ENCODE measurements around the gene OPN5.

Gene OPN5

DNA sequence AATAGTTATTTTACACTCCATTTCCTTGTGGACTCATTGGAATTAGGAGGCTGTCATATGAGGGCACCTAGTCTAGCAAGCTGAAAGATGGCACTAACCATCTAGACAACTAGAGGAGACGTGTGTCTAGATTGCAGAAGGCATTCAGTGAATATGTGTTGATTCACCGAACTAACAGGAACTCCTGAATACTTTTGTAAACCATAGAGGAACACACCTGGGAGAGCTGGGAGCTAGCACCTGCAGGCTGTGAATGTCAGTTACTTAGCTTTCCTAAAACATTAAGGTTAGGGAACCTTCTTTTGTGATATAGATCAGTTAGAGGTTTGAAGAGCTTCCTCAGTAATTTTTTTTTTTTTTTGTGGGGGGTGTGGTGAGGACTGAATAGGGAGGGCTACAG, 7.7 kb downstream of the OPN5 start:
- no peak for DNase-seq

DNA sequence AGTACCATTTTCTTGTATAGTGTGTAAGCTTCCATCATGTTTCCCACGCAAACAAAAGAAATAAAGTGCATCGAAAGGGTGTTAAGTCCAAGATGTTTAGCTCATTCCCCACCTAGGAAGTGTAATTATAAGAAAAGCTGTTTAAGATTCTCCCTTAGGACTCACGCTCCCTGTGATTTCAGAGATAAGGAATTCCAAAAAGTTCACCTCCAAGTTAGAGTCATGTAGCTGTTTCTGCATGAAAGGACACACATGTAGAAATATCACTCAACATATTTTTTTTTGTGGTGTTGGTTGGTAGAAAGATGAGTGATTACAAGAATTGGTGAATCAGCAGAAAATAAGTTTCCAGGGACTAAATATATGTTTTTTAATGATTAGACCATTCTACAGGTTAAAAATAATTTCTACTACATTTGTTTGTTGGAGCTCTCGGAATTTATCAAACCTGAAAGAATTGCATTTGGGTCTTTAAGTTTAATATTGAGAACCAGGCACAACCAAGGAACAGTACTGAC, 10.4 kb downstream of the OPN5 start:
- no peak for DNase-seq

GRCh38 chr6:47794577-47795135, 12.8 kb downstream of the OPN5 start:
- no peak for DNase-seq

- no peak for DNase-seq
Measured at GRCh38 chr6:47801984-47802383, 20.2 kb downstream of the OPN5 start.

- no peak for DNase-seq
Measured at GRCh38 chr6:47804821-47805220, 23.0 kb downstream of the OPN5 start.

DNA sequence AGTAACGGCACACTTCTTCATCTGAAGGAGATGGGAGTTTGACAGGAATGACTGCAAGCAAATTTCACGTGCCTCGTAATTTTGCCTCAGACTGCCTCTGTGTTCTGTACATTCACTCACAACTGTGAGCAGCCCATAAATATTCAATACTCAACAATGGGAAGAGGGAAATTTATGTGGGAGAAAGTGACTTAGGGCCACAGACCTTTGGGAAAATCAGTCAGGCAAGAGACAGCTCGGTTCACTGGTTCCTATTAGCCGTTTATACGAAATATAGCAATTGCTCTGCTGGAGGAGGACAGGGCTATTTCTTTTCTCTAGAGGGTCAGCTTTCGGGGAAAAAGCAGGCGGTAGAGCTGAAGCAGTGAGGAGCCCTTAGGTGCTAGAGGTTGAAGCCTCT, 28.0 kb downstream of the OPN5 start:
- DNase-seq, result no peak

GRCh38 chr6:47810885-47811284, 29.1 kb downstream of the OPN5 start:
- DNase-seq, result no peak

DNA sequence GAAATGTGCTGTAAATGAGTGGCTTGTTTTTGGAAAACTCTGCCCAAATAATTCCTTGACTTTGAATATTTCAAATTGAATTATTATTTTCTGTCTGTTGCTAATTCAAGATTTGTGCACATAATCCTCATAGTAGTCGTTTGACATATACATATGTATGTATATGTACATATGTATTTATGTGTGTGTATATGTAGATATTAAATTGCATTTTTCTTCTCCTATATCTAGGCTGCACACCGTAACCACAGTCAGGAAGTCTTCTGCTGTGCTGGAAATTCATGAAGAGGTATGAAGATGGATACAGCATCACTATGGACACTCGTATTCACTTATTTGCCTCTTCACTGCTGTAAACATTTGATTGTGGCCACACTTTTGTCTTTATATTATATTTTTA, 29.6 kb downstream of the OPN5 start:
- DNase-seq, result no peak

- DNase-seq, result no peak
Measured at GRCh38 chr6:47817749-47818148, 35.9 kb downstream of the OPN5 start.

DNA sequence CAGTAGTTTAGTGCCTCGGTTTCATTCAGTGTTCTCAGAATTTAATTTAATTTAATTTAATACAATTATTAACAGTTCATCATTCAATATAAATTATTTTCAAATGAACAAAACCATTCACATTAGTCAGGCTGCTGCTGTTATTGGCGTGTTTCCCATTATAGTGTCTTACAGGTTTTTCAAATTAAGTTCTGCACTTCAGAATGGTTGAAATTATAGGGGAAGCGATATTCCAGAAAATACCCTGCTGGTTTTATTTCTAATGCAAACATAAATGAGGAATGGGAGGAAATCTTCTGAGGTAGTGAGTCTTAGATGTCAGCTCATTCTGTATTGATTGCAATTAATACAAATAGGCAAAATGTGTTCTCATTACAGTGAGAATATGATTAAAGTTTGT, 37.6 kb downstream of the OPN5 start:
- no peak for DNase-seq

DNA sequence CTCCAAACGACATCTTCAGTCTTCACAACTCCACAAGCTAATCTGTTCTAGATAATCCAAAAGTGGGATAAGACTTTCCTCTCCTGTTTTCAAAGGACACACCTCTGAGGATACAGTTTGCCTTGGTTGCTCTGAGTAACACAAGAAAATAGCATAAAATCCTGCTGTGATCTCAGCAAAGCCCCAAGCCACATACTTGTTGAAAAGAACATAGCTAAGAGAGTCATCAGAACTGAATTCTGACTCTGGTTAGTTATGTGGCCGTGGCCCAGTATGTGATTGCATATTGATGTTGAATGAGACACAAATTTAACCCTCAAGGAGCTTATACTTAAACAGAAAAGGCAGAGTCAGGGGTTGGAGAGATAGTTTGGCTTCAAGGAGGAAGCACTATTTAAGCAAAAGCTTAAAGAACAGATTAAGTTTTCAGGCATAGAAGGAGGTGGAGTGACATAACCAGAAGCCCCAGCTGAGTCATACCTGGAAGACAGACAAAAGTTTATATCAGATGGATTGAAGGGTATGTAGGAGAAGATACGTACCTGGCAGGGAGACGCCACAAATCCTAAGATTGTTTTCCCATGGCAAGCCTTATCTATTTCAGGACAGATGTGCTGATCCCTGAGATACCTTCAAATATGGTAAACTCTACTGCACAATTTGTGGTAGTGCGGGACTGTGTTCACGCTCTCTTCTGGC, 41.2 kb downstream of the OPN5 start:
- no peak for DNase-seq

GRCh38 chr6:47832386-47833100, 50.7 kb downstream of the OPN5 start:
- DNase-seq, result no peak

GRCh38 chr6:47834196-47834595, 52.4 kb downstream of the OPN5 start:
- DNase-seq, result no peak

GRCh38 chr6:47836046-47836445, 54.2 kb downstream of the OPN5 start:
- DNase-seq, result no peak

DNA sequence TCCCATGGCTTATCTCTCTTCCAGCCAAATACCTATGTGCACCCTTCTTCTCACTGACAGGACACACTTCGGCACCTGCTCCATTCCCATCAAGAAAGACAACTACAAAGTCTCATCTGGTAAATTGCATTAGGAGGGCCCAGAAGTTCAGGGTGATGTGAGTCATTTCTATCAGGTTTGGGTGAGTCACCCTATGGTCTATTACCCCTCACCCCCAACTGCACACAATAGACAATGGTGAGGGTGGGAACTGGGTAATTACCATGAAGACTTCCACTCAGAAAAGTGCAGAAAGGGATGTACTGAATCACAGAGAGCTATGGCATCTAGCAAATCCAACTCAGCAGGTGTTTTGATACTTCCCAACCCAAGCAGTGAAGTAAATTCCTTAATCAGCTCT, 54.8 kb downstream of the OPN5 start:
- no peak for DNase-seq

DNA sequence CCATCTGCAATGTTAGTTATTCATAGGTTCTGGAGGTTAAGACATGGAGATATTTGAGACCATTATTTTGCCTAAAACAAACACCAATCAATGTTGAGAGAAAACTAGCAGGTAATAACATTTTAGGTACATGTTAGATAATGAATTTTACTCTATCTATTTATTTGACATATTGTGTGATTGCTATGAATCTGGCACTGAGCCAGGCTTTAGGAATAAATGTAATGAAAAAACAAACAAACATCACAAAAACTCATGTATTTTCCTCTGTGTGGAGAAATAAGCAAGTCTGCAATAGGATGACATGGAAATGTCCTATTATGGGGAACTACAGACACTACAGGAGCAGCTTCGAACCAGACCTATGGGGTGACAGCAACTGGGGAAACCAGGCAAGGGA, 57.8 kb downstream of the OPN5 start:
- DNase-seq, result no peak

DNA sequence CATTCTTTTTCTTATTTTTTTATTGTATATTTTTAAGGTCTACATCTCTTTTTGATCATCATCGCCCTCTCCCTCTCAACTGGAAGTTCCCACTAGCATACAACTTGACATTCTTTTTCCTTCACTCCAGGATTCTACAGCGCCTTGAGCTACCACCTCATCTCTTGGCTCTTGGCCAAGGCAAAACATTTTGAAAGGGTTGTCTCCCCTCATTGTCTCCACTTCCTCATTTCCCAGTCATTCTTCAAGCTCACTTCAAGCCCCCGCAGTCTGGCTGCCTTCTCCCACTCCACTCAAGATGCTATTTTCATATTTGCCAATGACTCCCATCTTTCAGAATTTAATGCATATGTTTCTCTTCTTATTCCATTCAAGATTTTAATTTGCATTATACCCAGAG, 63.0 kb downstream of the OPN5 start:
- DNase-seq, result no peak

DNA sequence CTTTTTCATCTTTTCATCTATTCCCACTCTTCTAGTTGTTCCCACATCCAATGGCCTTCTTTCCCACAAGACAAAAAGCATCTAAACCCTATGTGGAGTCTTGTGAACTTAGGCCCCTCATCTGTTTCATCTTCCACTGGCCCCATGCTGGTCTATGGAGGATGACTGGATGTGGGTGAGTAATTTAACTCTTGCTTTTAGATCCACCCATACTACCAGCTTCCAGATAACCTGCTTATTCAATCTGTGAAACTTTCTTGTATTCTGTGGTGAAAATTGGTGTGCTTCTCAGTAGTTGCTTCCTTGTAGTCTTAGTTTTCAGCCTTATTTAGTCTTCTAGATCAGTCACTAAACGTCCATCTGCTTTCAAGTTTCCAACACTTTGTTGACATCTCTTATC, 64.9 kb downstream of the OPN5 start:
- no peak for DNase-seq

DNA sequence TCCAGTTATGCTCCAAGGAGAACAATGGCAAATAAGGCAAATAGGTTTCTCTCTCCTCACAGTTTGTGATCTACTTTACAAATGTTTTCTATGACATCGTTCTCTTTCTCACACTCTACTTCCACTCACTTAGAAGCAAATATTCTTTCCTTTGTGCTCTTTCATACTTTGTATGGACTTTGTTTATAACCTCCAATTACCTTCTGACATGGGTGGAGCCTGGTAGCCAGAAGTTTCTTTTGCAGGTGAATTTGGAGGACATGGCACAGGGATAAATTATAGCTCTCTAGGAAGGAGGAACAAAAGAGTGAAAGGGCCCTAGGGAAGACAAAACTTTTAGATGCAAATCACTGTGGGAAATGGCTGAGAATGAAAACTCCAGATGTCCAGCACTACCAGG, 69.3 kb downstream of the OPN5 start:
- DNase-seq, result no peak

DNA sequence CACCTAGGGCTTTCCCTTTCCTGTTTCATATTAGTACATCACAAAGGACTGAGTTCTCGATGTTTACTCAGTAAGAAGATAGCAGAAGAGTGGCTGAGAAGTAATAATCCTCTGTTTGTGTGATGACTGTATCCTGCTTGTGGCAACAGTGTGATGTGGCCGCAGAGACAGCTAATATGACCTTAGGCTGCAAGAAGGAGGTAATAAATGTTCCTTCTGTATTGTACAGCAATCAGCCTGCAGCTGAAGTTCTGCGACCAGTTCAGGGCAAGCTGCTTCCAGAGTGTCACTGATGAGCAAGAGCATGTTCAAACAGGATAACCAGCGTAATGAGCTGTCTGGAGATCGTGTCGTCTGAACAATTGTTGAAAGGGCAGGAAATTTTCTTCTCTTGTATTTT, 70.9 kb downstream of the OPN5 start:
- DNase-seq, result no peak

GRCh38 chr6:47853766-47854165, 71.9 kb downstream of the OPN5 start:
- no peak for DNase-seq

GRCh38 chr6:47854971-47855370, 73.1 kb downstream of the OPN5 start:
- DNase-seq, result no peak

DNA sequence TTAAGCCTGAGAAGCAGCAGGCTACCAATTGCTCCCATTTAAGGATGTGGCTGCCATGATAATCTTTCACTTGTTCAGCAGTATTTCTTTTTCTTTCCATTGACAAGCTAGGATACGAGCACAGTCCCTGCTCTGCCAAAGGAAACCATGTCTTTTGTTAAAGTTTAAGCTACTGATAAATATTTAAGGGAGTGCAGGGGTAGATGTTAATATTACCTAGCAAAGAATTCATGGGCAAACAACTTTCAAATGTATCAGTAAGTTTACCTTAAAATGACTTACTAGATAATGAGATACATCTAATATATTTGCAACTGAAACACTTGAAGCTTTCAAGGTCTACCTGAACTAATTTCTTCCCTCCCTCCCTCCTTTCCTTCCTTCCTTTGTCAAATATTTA, 77.3 kb downstream of the OPN5 start:
- no peak for DNase-seq

DNA sequence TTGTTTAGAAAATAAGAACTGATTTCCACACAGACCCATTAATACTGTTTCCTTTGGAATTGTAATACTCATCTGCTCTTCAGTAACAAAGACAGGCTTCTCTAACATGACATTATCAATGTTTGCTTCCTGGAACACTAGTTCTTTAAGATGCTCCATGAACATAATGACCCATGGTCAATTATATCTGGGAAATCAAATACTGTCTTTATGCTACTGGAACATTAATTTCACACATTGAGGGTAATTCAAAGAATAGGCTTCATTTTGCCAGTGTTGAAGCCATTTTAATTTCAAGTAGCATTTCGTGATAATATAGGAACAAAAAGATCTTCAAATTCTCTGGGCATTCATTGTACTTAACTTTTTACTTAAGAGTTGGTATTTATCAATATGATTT, 80.9 kb downstream of the OPN5 start:
- DNase-seq, result no peak
